ENCODE measurements around the gene LHX6.

LHX6 gene

DNA sequence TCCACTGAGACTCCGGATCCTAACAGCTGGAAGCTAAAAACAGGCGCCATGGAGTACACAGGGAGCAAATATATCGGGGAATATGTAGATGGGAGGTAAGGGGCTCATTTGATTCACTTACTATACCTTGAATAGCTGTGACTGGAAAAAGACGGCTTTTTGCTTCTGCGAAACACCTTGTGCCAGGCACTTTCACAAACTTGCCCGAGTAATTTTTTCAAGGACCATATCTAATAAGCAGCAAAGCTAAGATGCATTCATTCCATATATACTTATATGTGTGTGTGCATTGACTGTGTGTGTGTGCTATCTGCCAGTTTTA, 68.9 kb downstream of the LHX6 start:
- TF ChIP-seq, protein P1, sequence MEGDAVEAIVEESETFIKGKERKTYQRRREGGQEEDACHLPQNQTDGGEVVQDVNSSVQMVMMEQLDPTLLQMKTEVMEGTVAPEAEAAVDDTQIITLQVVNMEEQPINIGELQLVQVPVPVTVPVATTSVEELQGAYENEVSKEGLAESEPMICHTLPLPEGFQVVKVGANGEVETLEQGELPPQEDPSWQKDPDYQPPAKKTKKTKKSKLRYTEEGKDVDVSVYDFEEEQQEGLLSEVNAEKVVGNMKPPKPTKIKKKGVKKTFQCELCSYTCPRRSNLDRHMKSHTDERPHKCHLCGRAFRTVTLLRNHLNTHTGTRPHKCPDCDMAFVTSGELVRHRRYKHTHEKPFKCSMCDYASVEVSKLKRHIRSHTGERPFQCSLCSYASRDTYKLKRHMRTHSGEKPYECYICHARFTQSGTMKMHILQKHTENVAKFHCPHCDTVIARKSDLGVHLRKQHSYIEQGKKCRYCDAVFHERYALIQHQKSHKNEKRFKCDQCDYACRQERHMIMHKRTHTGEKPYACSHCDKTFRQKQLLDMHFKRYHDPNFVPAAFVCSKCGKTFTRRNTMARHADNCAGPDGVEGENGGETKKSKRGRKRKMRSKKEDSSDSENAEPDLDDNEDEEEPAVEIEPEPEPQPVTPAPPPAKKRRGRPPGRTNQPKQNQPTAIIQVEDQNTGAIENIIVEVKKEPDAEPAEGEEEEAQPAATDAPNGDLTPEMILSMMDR (IDR thresholded peaks at IDR 0.05; ENCODE audit: low read depth, low read length, missing control alignments): no peak
- no peak for DNase-seq (ENCODE audit: extremely low read depth, low read depth)
- H3K4me3 ChIP-seq (replicated peaks; ENCODE audit: low read depth, low read length): peak overlapping the region; percentile 82

DNA sequence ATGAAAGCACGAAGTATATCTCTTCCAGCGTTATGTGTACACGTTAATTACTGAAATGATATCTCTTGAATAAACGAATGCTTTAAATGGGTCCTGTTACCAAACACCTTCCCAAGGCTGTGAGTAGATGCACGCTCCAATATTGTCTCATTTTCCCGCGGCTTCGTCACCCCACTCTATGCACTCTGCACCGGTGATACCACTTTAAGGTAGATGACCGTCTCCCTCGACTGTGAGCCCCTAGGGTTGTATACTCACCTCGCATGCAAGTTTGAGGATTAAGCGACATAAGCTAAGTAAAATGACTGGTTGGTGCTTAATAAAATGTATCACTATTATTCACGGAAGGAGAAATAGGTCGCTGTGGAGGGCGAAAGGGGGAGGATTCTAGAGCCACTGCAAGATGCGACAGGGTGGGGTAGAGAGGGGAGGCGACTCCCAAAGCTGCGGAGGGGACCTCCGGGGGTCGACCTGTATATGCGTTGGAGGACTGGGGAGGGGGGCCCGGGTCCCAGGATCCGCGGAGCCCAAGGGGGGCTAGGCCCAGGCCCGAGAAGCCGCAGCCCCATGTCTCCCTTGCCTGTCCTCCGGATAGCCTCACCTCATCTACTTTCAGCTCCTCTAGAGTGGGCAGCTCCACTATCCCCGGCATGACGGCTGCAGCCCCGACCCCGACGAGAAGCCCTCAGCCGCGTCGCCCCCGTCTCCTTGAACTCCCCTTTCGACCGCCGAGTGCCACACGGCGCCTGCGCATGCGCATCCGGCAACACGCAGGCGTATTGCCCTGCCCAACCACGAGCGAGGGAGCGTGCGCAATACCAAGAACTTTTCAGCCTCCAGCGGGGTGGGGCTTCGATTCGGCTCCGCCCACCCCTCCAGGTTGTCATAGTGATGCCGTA, 69.5 kb downstream of the LHX6 start, which contains the start of the genes MORN5 and NDUFA8:
Gene MORN5, plus strand, starts transcription at position 883 of the 899 bp plus-strand sequence. CDS start 65 bp downstream, outside the sequence.
Gene NDUFA8, minus strand, starts transcription at position 754 of the 899 bp plus-strand sequence. Its CDS starts 102 bp downstream, at position 652.
- H3K4me3 ChIP-seq (replicated peaks; ENCODE audit: low read depth, low read length): peak within 1 kb of the TSS; percentile 82
- peak; percentile 90 for DNase-seq (ENCODE audit: extremely low read depth, low read depth)
- TF ChIP-seq, protein P1 (IDR thresholded peaks at IDR 0.05; ENCODE audit: low read depth, low read length, missing control alignments): no peak

DNA sequence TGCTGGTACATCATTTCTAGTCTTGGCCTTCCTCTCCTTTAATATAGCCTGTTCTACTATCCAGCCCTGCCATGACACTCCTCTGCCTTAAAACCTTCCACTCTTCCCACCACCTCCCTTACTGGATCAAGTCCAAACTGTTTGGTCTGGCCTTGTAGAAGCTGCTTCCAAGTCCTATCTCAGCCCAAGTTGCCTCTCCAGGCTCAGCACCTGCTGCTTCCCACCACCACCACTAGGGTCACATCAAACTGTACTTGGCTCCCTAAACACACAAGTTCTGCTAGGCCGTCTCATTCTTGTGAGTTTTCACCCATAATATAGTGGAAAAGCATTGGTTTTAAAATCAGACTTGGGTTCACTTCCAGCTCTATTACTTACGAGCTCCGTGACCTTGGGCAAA, 70.6 kb downstream of the LHX6 start:
- peak overlapping the region; percentile 82; the same call in 1 of the 2 replicates for H3K4me3 ChIP-seq (replicated peaks; ENCODE audit: low read depth, low read length)
- TF ChIP-seq, protein P1 (IDR thresholded peaks at IDR 0.05; ENCODE audit: low read depth, low read length, missing control alignments): peak; percentile 66
- peak; percentile 38 for DNase-seq (ENCODE audit: extremely low read depth, low read depth)

DNA sequence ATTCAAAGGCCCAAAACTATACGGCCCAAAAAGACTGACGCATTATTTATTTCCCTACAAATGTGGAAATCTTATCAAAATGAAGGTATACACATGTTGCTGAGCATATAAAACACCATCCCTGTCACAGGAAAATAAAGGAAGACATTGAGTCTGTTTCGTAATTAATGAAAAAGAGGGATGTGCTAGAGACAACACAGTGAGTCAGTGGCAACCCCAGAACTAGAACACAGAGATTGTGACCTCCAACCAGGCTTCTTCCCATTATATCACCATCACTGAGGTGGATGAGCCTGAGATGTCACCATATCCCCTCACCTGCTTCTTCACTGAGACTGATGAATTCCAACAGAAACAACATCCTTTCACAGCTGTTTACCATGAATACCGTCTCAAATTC, 73.0 kb downstream of the LHX6 start:
- no peak overlapping the region for H3K4me3 ChIP-seq (replicated peaks; ENCODE audit: low read depth, low read length)
- TF ChIP-seq, protein P1 (IDR thresholded peaks at IDR 0.05; ENCODE audit: low read depth, low read length, missing control alignments): no peak

More for the DNA sequence above, 73.0 kb downstream of the LHX6 start:
- no peak for DNase-seq (ENCODE audit: extremely low read depth, low read depth)
